ENCODE measurements around the gene LENEP.

DNA sequence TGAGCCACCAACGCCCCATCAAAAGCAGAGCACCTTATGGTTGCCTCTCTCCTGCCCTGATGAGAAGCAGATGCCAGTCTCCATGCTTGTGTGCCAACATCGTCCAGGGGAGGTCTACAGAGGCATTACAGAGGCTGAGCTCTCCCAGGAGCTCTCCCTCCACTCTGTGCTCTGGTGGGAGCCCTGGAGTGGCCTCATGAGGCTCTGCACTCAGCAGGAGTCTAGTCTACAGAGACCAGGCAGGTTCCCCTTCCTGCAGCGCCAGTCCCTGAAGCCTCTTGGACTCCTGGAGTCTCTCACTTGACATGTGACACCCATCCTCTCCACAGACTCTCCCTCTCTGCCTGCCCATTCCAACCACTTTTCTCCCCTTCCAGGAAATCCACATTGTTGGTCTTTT is 43.7 kb downstream of the LENEP start:
- TF ChIP-seq CHD1 (IDR thresholded peaks at IDR 0.05; ENCODE audit: low read depth, low read length) (no peak), HDAC6 (IDR thresholded peaks at IDR 0.05; ENCODE audit: low read depth, low read length) (no peak), SUZ12 (IDR thresholded peaks at IDR 0.05; ENCODE audit: low read length) (no peak), POU5F1 (IDR thresholded peaks at IDR 0.05; ENCODE audit: low read depth, low read length) (no peak), TAF1 (IDR thresholded peaks at IDR 0.05; ENCODE audit: low read depth, low read length) (no peak)
- TF ChIP-seq, protein P1, sequence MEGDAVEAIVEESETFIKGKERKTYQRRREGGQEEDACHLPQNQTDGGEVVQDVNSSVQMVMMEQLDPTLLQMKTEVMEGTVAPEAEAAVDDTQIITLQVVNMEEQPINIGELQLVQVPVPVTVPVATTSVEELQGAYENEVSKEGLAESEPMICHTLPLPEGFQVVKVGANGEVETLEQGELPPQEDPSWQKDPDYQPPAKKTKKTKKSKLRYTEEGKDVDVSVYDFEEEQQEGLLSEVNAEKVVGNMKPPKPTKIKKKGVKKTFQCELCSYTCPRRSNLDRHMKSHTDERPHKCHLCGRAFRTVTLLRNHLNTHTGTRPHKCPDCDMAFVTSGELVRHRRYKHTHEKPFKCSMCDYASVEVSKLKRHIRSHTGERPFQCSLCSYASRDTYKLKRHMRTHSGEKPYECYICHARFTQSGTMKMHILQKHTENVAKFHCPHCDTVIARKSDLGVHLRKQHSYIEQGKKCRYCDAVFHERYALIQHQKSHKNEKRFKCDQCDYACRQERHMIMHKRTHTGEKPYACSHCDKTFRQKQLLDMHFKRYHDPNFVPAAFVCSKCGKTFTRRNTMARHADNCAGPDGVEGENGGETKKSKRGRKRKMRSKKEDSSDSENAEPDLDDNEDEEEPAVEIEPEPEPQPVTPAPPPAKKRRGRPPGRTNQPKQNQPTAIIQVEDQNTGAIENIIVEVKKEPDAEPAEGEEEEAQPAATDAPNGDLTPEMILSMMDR (IDR thresholded peaks at IDR 0.05; ENCODE audit: control extremely low read depth in 1 of 3, insufficient read depth in 1 of 3, low read depth in 1 of 3, low read length in 3 of 3): no peak
